SJSA1 (cell line): ENCODE measurements around the gene TSNAXIP1. TPM values are rescaled to one million over a fixed set of nuclear protein-coding genes. Genes with fewer than 3 reads are reported as not detected.

Source experiments
- DNase-seq, 2 experiments: peaks; one replicate each; pipeline ENCODE4 v3.0.0-alpha.2; 2015 to 2020; ENCODE audit warnings: low spot score in 2 of 2, low read depth in 1 of 2
- H3K27ac ChIP-seq: fragments of 250-450 bp; sonication (Bioruptor Pico); 2 replicates; pipeline ENCODE4 v1.5.1; 2020; ENCODE audit warnings: mild to moderate bottlenecking, moderate library complexity
- H3K27me3 ChIP-seq: fragments of 250-450 bp; sonication (Bioruptor Pico); replicated peaks from 2 replicates; pipeline ENCODE4 v1.5.1; 2020; ENCODE audit warnings: mild to moderate bottlenecking, moderate library complexity
- H3K36me3 ChIP-seq: fragments of 250-450 bp; sonication (Bioruptor Pico); 2 replicates; pipeline ENCODE4 v1.5.1; 2020; ENCODE audit warnings: mild to moderate bottlenecking
- H3K4me1 ChIP-seq: fragments of 250-450 bp; sonication (Bioruptor Pico); replicated peaks from 2 replicates; pipeline ENCODE4 v1.6.1; 2021; ENCODE audit warnings: mild to moderate bottlenecking
- H3K4me3 ChIP-seq: fragments of 250-450 bp; sonication (Bioruptor Pico); 2 replicates; pipeline ENCODE4 v1.5.1; 2020; ENCODE audit warnings: mild to moderate bottlenecking
- H3K9me3 ChIP-seq: fragments of 250-450 bp; sonication (Bioruptor Pico); replicated peaks from 2 replicates; pipeline ENCODE4 v1.5.1; 2020; ENCODE audit warnings: mild to moderate bottlenecking
- total RNA-seq: library from RNA; depleted of rRNA; stranded (reverse); fragments of >200 nt; shearing (Covaris generic); gene quantifications from 2 replicates; pipeline ENCODE4 v1.2.3, GENCODE V29; 2014

The TSNAXIP1 gene
- total RNA-seq, 1 experiment from 2014 or later = 1.00 TPM

- Histone ChIP-seq H3K27ac (no peak overlapping the region), H3K36me3 (peaks cover 4% of the 10 kb centered on the region), H3K4me1 (no peaks in the 10 kb centered on the region), H3K27me3 (no peaks in the 10 kb centered on the region), H3K9me3 (no peaks in the 10 kb centered on the region), H3K4me3 (no peak overlapping the region)
- DNase-seq = no peak
Measured at GRCh38 chr16:67773569-67774456, 32.9 kb upstream of the TSNAXIP1 start.

- Histone ChIP-seq H3K4me1 (no peaks in the 10 kb centered on the region), H3K27me3 (no peaks in the 10 kb centered on the region), H3K27ac (no peak overlapping the region), H3K9me3 (no peaks in the 10 kb centered on the region), H3K36me3 (peaks cover 4% of the 10 kb centered on the region; the same call in 1 of the 2 replicates), H3K4me3 (no peak overlapping the region)
- DNase-seq = no peak
Measured at GRCh38 chr16:67774457-67774853, 32.2 kb upstream of the TSNAXIP1 start.

- Histone ChIP-seq H3K27me3 (no peaks in the 10 kb centered on the region), H3K27ac (no peak overlapping the region), H3K36me3 (peaks cover 4% of the 10 kb centered on the region; the same call in 1 of the 2 replicates), H3K4me3 (no peak overlapping the region), H3K4me1 (no peaks in the 10 kb centered on the region), H3K9me3 (no peaks in the 10 kb centered on the region)
- no peak for DNase-seq
Measured at GRCh38 chr16:67775273-67775672, 31.4 kb upstream of the TSNAXIP1 start.

DNA sequence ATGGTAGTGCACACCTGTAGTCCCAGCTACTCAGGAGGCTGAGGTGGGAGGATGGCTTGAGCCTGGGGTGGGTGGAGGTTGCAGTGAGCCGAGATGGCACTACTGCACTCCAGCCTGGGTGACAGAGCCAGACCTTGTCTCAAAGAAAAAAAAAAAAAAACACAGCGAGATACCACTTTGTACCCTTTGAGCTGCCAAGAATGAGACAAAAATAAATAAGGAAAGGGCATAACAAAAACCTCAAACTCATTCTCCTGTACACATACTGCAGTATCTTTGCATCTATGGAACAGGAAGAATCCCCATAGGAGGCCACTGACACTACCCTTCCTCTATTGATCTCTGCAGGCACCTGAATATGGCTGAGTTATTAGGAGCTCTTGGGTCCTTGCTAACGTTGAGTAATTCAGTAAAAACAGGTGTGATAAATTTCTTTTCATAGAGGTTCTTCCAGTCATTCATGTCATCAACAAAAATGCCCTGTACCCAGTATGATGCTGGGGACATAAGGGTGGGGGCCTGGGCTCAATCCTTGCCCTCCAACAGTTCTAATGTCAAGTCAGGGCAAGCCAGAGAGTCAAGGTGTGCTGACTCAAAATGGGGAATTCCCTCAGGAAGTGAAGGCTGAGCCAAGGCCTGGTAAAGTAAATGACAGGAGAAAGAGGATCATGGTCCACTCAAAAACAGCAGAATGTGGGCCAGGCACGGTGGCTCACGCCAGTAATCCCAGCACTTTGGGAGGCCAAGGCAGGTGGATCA lies 27.3 kb upstream of the TSNAXIP1 start:
- Histone ChIP-seq H3K36me3 (no peaks in the 10 kb centered on the region), H3K9me3 (no peaks in the 10 kb centered on the region), H3K27me3 (no peaks in the 10 kb centered on the region), H3K4me3 (no peak overlapping the region), H3K4me1 (no peaks in the 10 kb centered on the region), H3K27ac (no peak overlapping the region)
- DNase-seq = no peak

- Histone ChIP-seq H3K27ac (no peak overlapping the region), H3K4me3 (no peak overlapping the region), H3K36me3 (no peaks in the 10 kb centered on the region), H3K9me3 (no peaks in the 10 kb centered on the region), H3K4me1 (no peaks in the 10 kb centered on the region), H3K27me3 (no peaks in the 10 kb centered on the region)
- no peak for DNase-seq
Measured at GRCh38 chr16:67780847-67781564, 25.7 kb upstream of the TSNAXIP1 start.

GRCh38 chr16:67781565-67781921 lies 25.1 kb upstream of the TSNAXIP1 start:
- H3K36me3 ChIP-seq = no peaks in the 10 kb centered on the region
- H3K9me3 ChIP-seq = no peaks in the 10 kb centered on the region
- no peaks in the 10 kb centered on the region for H3K27me3 ChIP-seq
- H3K27ac ChIP-seq = no peak overlapping the region
- DNase-seq = no peak
- no peak overlapping the region for H3K4me3 ChIP-seq
- no peaks in the 10 kb centered on the region for H3K4me1 ChIP-seq

GRCh38 chr16:67782567-67783352 lies 23.9 kb upstream of the TSNAXIP1 start:
- Histone ChIP-seq H3K4me1 (no peaks in the 10 kb centered on the region), H3K36me3 (no peaks in the 10 kb centered on the region), H3K4me3 (no peak overlapping the region), H3K27me3 (no peaks in the 10 kb centered on the region), H3K27ac (no peak overlapping the region), H3K9me3 (no peaks in the 10 kb centered on the region)
- DNase-seq = no peak

DNA sequence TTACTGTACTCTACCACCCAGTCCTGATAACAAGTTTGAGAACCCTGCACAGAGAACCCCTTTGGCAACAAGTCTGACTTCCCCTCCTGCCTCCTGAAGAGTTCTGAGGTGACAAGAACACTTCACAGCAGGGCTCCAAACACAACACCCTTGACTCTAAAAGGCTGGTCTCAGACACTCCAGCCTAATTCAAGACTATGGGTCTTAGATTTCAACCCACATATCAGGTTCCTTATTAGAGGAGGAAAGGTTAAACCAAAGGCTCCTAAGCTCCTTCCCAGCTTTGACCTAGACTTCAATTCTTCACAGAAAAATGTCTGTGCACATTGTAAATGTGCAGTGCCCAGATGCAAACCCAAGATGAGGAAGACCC lies 23.4 kb upstream of the TSNAXIP1 start:
- no peak overlapping the region for H3K27ac ChIP-seq
- no peak for DNase-seq
- H3K36me3 ChIP-seq = no peaks in the 10 kb centered on the region
- H3K4me3 ChIP-seq = no peak overlapping the region
- no peaks in the 10 kb centered on the region for H3K27me3 ChIP-seq
- no peaks in the 10 kb centered on the region for H3K4me1 ChIP-seq
- H3K9me3 ChIP-seq = no peaks in the 10 kb centered on the region

GRCh38 chr16:67786491-67786890 lies 20.2 kb upstream of the TSNAXIP1 start:
- no peaks in the 10 kb centered on the region for H3K36me3 ChIP-seq
- H3K27me3 ChIP-seq = no peaks in the 10 kb centered on the region
- no peaks in the 10 kb centered on the region for H3K9me3 ChIP-seq
- DNase-seq = no peak
- no peaks in the 10 kb centered on the region for H3K4me1 ChIP-seq
- H3K4me3 ChIP-seq = no peak overlapping the region
- H3K27ac ChIP-seq = no peak overlapping the region

GRCh38 chr16:67790071-67790470 lies 16.6 kb upstream of the TSNAXIP1 start:
- Histone ChIP-seq H3K27ac (no peak overlapping the region), H3K36me3 (no peaks in the 10 kb centered on the region), H3K27me3 (no peaks in the 10 kb centered on the region), H3K4me3 (no peak overlapping the region), H3K9me3 (no peaks in the 10 kb centered on the region), H3K4me1 (no peaks in the 10 kb centered on the region)
- DNase-seq = no peak

GRCh38 chr16:67796099-67796718 lies 10.5 kb upstream of the TSNAXIP1 start:
- H3K27me3 ChIP-seq = no peaks in the 10 kb centered on the region
- no peak for DNase-seq
- no peaks in the 10 kb centered on the region for H3K9me3 ChIP-seq
- H3K27ac ChIP-seq = no peak overlapping the region
- H3K4me3 ChIP-seq = no peak overlapping the region
- H3K36me3 ChIP-seq = peaks cover 17% of the 10 kb centered on the region
- H3K4me1 ChIP-seq = no peaks in the 10 kb centered on the region

DNA sequence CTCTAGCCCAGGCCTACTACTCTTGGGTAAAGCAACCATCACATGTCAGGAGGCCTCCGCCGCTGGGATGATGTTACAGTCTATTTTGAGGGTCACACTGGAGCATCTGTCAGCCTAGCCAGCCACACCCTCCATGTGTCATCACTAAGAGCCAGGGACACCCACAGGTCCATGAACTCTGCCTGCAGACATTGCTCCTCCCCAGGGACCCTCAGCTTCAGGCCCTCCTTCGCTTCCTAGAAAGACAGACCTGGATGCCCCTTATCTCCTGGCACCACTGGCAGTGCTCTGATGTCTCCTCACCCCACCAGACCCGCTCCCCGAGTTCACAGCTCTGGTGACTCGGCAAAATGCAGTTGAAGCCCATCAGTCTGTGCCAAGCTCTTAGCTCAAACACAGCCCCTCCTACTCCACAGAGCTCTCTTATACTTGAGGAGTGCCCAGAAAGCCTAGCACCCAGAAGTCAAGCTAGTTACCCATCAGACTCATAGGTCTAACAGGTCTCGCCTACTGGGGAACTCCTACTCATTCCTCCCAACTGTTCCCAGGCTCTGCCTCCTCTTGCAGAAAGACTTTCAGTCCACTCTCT lies 6.3 kb upstream of the TSNAXIP1 start:
- no peaks in the 10 kb centered on the region for H3K9me3 ChIP-seq
- DNase-seq = no peak
- peaks cover 45% of the 10 kb centered on the region for H3K36me3 ChIP-seq
- no peak overlapping the region for H3K4me3 ChIP-seq
- peaks cover 8% of the 10 kb centered on the region for H3K4me1 ChIP-seq
- no peak overlapping the region for H3K27ac ChIP-seq
- no peaks in the 10 kb centered on the region for H3K27me3 ChIP-seq

DNA sequence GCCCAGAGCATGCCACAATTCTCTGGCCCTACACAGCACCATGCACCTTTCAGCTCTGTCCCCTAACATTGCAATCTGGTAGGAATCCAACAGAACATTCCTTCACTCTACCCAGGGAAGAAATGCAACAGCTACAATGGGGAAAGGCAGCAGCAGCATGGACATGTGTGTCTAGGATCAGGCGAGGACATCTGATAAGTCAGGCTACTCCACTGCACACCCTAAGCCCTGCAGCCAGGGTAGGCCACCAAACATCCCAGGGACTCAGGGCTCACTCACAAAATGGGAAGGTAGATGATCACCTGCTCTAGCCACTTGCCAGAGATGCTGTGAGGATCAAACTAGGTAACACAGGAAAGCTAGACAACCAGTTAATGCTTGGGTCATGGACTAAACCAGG lies 5.4 kb upstream of the TSNAXIP1 start:
- Histone ChIP-seq H3K27ac (no peak overlapping the region), H3K27me3 (no peaks in the 10 kb centered on the region), H3K4me1 (peaks cover 12% of the 10 kb centered on the region), H3K36me3 (peaks cover 48% of the 10 kb centered on the region), H3K4me3 (no peak overlapping the region), H3K9me3 (no peaks in the 10 kb centered on the region)
- no peak for DNase-seq
